Neural crest cell (in vitro differentiated cells): ENCODE results near the gene SPRN. TPM values are rescaled to one million over a fixed set of nuclear protein-coding genes. Genes with fewer than 3 reads are reported as not detected.

Experiments used
- DNase-seq: peaks from one replicate; pipeline ENCODE4 v3.0.0; 2021; ENCODE audit warnings: low read depth, mixed read lengths, low spot score
- H3K27ac Mint-ChIP-seq: one replicate; pipeline ENCODE4 v1.8.0; 2021; ENCODE audit warnings: mild to moderate bottlenecking, mixed read lengths; ENCODE audit not compliant: unreplicated experiment
- H3K27me3 Mint-ChIP-seq: 2 replicates; pipeline ENCODE4 v1.8.0; 2021; ENCODE audit warnings: low read depth, mild to moderate bottlenecking, mixed read lengths
- H3K36me3 Mint-ChIP-seq: 2 replicates; pipeline ENCODE4 v1.8.0; 2021; ENCODE audit warnings: low read depth, mild to moderate bottlenecking, mixed read lengths
- H3K4me1 Mint-ChIP-seq: 2 replicates; pipeline ENCODE4 v1.8.0; 2021; ENCODE audit warnings: mixed read lengths
- H3K4me3 Mint-ChIP-seq: one replicate; pipeline ENCODE4 v1.8.0; 2021; ENCODE audit warnings: mild to moderate bottlenecking, mixed read lengths
- H3K9me3 Mint-ChIP-seq: 2 replicates; pipeline ENCODE4 v1.8.0; 2021; ENCODE audit warnings: mixed read lengths
- total RNA-seq: library from RNA; stranded (reverse); gene quantifications from 2 replicates; pipeline ENCODE4 v1.2.1, GENCODE V29; 2021
- TF ChIP-seq, protein P1 (sequence below): fragments of 200-600 bp; sonication (generic); conservative IDR thresholded peaks from 2 replicates; pipeline ENCODE4 v1.5.0; 2021; ENCODE audit warnings: antibody characterized with exemption, mild to moderate bottlenecking

SPRN gene
- total RNA-seq, 1 donor from 2014 or later, result 0.37 TPM

DNA sequence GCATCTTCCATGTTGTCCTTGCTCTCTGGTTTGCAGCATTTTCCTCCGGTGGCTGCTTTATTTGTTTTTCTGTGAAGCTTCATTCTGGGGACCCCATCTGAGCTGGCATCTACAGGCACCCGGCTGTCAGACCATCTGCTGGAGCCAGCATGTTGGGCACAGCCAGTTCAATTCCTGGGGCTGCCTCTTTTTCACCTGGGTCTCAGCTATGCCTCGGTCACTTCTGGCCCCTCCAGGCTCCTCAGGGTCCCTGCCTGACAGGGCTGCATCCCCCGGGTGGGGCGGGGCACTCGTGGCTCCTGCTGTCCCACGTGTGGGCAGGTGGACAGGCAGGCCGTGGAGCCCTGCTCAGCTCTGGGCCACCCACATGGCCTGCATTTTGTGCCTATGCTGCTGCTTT is 37.4 kb upstream of the SPRN start:
- Mint-ChIP-seq H3K9me3 (peaks cover 17% of the 10 kb centered on the region), H3K4me3 (no peak overlapping the region), H3K27ac (no peak overlapping the region), H3K36me3 (peaks cover 10% of the 10 kb centered on the region), H3K4me1 (no peaks in the 10 kb centered on the region), H3K27me3 (no peaks in the 10 kb centered on the region)
- DNase-seq, result no peak
- TF ChIP-seq, protein P1, sequence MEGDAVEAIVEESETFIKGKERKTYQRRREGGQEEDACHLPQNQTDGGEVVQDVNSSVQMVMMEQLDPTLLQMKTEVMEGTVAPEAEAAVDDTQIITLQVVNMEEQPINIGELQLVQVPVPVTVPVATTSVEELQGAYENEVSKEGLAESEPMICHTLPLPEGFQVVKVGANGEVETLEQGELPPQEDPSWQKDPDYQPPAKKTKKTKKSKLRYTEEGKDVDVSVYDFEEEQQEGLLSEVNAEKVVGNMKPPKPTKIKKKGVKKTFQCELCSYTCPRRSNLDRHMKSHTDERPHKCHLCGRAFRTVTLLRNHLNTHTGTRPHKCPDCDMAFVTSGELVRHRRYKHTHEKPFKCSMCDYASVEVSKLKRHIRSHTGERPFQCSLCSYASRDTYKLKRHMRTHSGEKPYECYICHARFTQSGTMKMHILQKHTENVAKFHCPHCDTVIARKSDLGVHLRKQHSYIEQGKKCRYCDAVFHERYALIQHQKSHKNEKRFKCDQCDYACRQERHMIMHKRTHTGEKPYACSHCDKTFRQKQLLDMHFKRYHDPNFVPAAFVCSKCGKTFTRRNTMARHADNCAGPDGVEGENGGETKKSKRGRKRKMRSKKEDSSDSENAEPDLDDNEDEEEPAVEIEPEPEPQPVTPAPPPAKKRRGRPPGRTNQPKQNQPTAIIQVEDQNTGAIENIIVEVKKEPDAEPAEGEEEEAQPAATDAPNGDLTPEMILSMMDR, result no peak

DNA sequence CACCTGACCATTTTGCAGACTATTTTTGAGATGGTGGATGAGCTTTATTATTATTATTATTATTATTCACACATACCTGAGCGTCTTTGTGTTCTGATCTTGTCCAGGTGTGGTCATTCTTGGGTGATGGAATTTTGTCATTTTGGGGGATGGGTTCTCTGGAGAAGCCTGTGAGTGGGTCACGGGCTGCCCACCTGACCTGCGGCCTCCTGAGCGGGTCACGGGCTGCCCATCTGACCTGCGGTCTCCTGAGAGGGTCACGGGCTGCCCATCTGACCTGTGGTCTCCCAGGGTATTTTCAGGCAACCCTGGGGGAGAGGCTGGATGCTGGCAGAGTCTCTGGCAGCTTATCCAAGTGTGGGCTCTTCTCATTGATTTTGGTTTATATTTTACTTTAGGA is 36.6 kb upstream of the SPRN start:
- TF ChIP-seq, protein P1, result no peak
- no peak for DNase-seq
- Mint-ChIP-seq H3K27me3 (no peaks in the 10 kb centered on the region), H3K36me3 (peaks cover 10% of the 10 kb centered on the region), H3K27ac (no peak overlapping the region), H3K9me3 (peaks cover 17% of the 10 kb centered on the region), H3K4me3 (no peak overlapping the region), H3K4me1 (no peaks in the 10 kb centered on the region)

DNA sequence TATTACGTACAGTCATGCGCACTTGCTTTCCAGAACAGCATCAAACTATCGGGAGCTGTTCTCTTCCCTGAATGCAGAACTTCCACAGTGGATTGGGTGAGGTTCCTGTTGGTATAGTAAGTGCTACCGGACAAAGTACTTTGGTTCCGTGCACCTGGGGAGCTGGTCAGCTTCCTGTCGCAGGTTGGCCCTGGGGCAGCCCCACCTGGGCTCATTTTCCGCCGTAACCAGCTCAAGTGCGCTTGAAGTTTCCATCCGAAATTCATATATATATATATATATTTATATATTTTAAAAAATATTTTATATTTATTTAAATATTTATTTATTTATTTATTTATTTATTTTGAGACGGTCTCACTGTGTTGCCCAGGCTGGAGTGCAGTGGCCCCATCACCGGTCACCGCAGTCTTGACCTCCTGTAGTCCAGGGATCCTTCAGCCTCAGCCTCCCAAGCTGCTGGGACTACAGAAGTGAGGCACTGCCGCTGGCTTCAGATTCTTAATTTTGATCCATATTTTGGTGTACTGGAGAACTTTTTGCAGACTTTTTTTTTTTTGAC is 35.9 kb upstream of the SPRN start:
- Mint-ChIP-seq H3K27ac (no peak overlapping the region), H3K27me3 (no peaks in the 10 kb centered on the region), H3K4me1 (no peaks in the 10 kb centered on the region), H3K4me3 (no peak overlapping the region), H3K9me3 (peaks cover 17% of the 10 kb centered on the region), H3K36me3 (peaks cover 10% of the 10 kb centered on the region)
- TF ChIP-seq, protein P1, result no peak
- no peak for DNase-seq

DNA sequence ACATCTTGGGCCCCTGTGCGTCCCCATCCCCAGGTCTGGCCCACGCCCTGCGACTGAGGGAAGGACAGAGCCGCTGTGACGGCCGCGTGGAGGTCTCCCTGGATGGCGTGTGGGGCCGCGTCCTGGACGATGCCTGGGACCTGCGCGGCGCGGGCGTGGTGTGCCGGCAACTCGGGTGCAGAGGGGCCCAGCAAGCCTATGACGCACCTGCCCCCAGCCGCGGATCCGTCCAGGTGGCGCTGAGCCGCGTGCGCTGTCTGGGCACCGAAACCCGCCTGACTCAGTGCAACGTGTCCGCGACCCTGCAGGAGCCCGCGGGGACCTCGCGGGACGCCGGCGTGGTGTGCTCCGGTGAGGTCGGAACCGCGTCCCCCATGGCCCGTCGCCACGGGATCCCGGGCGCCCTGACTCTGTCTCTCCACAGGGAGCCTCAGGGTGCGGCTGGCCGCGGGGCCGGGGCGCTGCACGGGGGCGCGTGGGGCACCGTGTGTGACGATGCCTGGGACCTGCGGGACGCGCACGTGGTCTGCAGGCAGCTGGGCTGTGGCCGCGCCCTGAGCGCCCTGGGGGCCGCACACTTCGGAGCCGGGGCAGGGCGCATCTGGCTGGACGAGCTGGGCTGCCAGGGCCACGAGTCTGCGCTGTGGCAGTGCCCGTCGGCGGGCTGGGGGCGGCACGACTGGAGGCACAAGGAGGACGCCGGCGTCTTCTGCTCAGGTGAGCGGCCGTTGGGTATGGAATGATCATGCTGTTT is 35.2 kb upstream of the SPRN start:
- Mint-ChIP-seq H3K9me3 (peaks cover 17% of the 10 kb centered on the region), H3K36me3 (peaks cover 10% of the 10 kb centered on the region), H3K27me3 (no peaks in the 10 kb centered on the region), H3K4me1 (no peaks in the 10 kb centered on the region), H3K4me3 (no peak overlapping the region), H3K27ac (no peak overlapping the region)
- TF ChIP-seq, protein P1, result no peak
- DNase-seq, result no peak

DNA sequence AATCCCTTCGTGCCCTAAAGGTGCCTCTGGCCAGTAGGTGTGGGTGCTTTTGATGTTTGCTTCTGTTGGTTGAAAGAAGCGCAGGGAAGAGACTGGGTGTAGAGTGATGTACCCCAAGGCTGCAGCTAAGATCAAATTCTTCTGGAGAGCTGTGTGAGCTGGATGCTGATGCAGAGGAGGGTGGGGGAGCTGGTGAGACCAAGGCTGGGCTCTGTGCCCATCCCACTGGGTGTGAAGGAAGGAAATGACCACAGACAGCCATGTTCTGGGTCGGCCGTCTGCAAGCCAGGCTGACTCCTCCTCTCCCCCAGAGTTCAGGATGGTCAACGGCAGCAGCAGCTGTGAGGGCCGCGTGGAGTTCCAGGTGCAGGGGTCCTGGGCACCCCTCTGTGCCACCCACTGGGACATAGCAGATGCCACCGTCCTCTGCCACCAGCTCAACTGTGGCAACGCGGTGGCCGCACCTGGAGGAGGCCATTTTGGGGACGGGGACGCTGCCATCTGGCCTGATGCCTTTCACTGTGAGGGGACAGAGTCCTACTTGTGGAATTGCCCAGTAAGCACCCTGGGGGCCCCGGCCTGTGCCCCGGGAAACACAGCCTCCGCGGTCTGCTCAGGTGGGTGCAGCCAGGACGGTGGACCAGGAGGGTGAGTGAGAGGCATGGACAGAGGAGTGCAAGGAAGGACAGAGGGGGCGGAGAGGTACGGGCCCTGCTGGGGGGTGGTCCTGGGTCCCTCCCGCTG is 34.5 kb upstream of the SPRN start:
- no peak overlapping the region for H3K4me3 Mint-ChIP-seq
- peaks cover 14% of the 10 kb centered on the region for H3K9me3 Mint-ChIP-seq
- no peaks in the 10 kb centered on the region for H3K27me3 Mint-ChIP-seq
- peaks cover 6% of the 10 kb centered on the region for H3K36me3 Mint-ChIP-seq
- H3K4me1 Mint-ChIP-seq, result no peaks in the 10 kb centered on the region
- no peak for DNase-seq
- H3K27ac Mint-ChIP-seq, result peak overlapping the region; percentile 62
- TF ChIP-seq, protein P1, result no peak
